Nephron progenitor cell (in vitro differentiated cells): ENCODE results near the gene CFAP73.
A peak's percentile ranks its signal among the peaks of the same experiment; 100 is the strongest.

Source experiments
- DNase-seq: peaks from one replicate; pipeline ENCODE4 v3.0.0; 2021
- H3K27ac Mint-ChIP-seq: 2 replicates; pipeline ENCODE4 v1.8.0; 2021; ENCODE audit warnings: mild to moderate bottlenecking, moderate library complexity, mixed read lengths
- H3K27me3 Mint-ChIP-seq: 2 replicates; pipeline ENCODE4 v1.8.0; 2021; ENCODE audit warnings: mild to moderate bottlenecking, low read depth, mixed read lengths; ENCODE audit not compliant: poor library complexity
- H3K36me3 Mint-ChIP-seq: 2 replicates; pipeline ENCODE4 v1.8.0; 2021; ENCODE audit warnings: low read depth, mixed read lengths
- H3K4me1 Mint-ChIP-seq: 2 replicates; pipeline ENCODE4 v1.8.0; 2021; ENCODE audit warnings: mixed read lengths
- H3K4me3 Mint-ChIP-seq: 2 replicates; pipeline ENCODE4 v1.8.0; 2021; ENCODE audit warnings: mild to moderate bottlenecking, moderate library complexity, mixed read lengths
- H3K9me3 Mint-ChIP-seq: 2 replicates; pipeline ENCODE4 v1.8.0; 2021; ENCODE audit warnings: mild to moderate bottlenecking, moderate library complexity, mixed read lengths
- CTCF ChIP-seq: fragments of 200-600 bp; sonication (generic); IDR thresholded peaks from 2 replicates; pipeline ENCODE4 v1.5.0; 2021; ENCODE audit warnings: antibody characterized with exemption

CFAP73 gene

GRCh38 chr12:113149361-113150150 is at the start of gene CFAP73:
CFAP73 (plus strand) TSS chr12:113149724; CDS start chr12:113149858, 134 bp downstream.
- Mint-ChIP-seq H3K27me3 (peaks cover 55% of the 10 kb centered on the region), H3K27ac (peak within 1 kb of the TSS; percentile 72), H3K9me3 (peaks cover 14% of the 10 kb centered on the region), H3K4me3 (peak within 1 kb of the TSS; percentile 42), H3K36me3 (peaks cover 4% of the 10 kb centered on the region), H3K4me1 (peaks cover 30% of the 10 kb centered on the region)
- peak; percentile 89 for DNase-seq
- TF ChIP-seq CTCF: no peak

GRCh38 chr12:113099764-113100163 is 49.8 kb upstream of the CFAP73 start:
- Mint-ChIP-seq H3K4me1 (peaks cover 30% of the 10 kb centered on the region), H3K4me3 (no peak overlapping the region), H3K27me3 (peaks cover 39% of the 10 kb centered on the region), H3K36me3 (no peaks in the 10 kb centered on the region), H3K9me3 (no peaks in the 10 kb centered on the region), H3K27ac (no peak overlapping the region)
- DNase-seq: no peak
- TF ChIP-seq CTCF: no peak

GRCh38 chr12:113101751-113102150 is 47.8 kb upstream of the CFAP73 start:
- H3K27me3 Mint-ChIP-seq: peaks cover 57% of the 10 kb centered on the region
- no peak for TF ChIP-seq CTCF
- peaks cover 25% of the 10 kb centered on the region for H3K4me1 Mint-ChIP-seq
- H3K36me3 Mint-ChIP-seq: no peaks in the 10 kb centered on the region
- H3K4me3 Mint-ChIP-seq: no peak overlapping the region
- no peaks in the 10 kb centered on the region for H3K9me3 Mint-ChIP-seq
- H3K27ac Mint-ChIP-seq: no peak overlapping the region
- no peak for DNase-seq

GRCh38 chr12:113102811-113103210 is 46.7 kb upstream of the CFAP73 start:
- TF ChIP-seq CTCF: no peak
- Mint-ChIP-seq H3K36me3 (no peaks in the 10 kb centered on the region), H3K9me3 (no peaks in the 10 kb centered on the region), H3K4me3 (no peak overlapping the region), H3K27me3 (peaks cover 60% of the 10 kb centered on the region), H3K4me1 (peaks cover 14% of the 10 kb centered on the region), H3K27ac (no peak overlapping the region)
- DNase-seq: no peak

GRCh38 chr12:113103756-113104450 is 45.6 kb upstream of the CFAP73 start:
- peak overlapping the region; percentile 52 for H3K4me3 Mint-ChIP-seq
- peaks cover 3% of the 10 kb centered on the region for H3K4me1 Mint-ChIP-seq
- no peak overlapping the region for H3K27ac Mint-ChIP-seq
- DNase-seq: peak; percentile 53
- H3K27me3 Mint-ChIP-seq: peaks cover 58% of the 10 kb centered on the region
- no peak for TF ChIP-seq CTCF
- no peaks in the 10 kb centered on the region for H3K36me3 Mint-ChIP-seq
- no peaks in the 10 kb centered on the region for H3K9me3 Mint-ChIP-seq
